ENCODE results near the gene PRSS56. TPM values are rescaled to one million over a fixed set of nuclear protein-coding genes. Genes with fewer than 3 reads are reported as not detected.

The PRSS56 gene
- total RNA-seq, 1 donor from 2014 or later: not detected

Other genes starting within 250 kb of the PRSS56 start
- not detected for gene ALPP, start 141.6 kb upstream of the PRSS56 start, total RNA-seq
- gene ALPG, start 113.5 kb upstream of the PRSS56 start, total RNA-seq: not detected
- not detected for gene ALPI, start 64.2 kb upstream of the PRSS56 start, total RNA-seq
- 14.9 TPM for gene ECEL1, start 32.6 kb upstream of the PRSS56 start, total RNA-seq
- gene CHRND, start 5.8 kb downstream of the PRSS56 start, total RNA-seq: not detected
- not detected for gene CHRNG, start 19.3 kb downstream of the PRSS56 start, total RNA-seq
- 0.53 TPM for gene TIGD1, start 30.2 kb downstream of the PRSS56 start, total RNA-seq
- 16.7 TPM for gene EIF4E2, start 30.3 kb downstream of the PRSS56 start, total RNA-seq
- 142 TPM for gene EFHD1, start 113.2 kb downstream of the PRSS56 start, total RNA-seq
- gene GIGYF2, start 176.9 kb downstream of the PRSS56 start, total RNA-seq: 27.5 TPM

Data from ascending aorta (tissue), 1 donor.